ENCODE results near the gene RFX1. TPM values are rescaled to one million over a fixed set of nuclear protein-coding genes. Genes with fewer than 3 reads are reported as not detected.

The RFX1 gene
- total and polyA plus RNA-seq, 2 experiments from 2014 or later: 8.9 to 11.8 TPM

- no peak overlapping the region for H2AFZ ChIP-seq
- no peak for TF ChIP-seq REST (IDR thresholded peaks at IDR 0.05; ENCODE audit: unreplicated experiment)
- TF ChIP-seq JUNB (IDR thresholded peaks at IDR 0.05; ENCODE audit: unreplicated experiment): no peak
- no peak for TF ChIP-seq EZH2phosphoT487 (IDR thresholded peaks at IDR 0.05; ENCODE audit: unreplicated experiment)
- no peak for TF ChIP-seq EZH2 (IDR thresholded peaks at IDR 0.05; ENCODE audit: low read depth, unreplicated experiment)
- no peak for TF ChIP-seq CREB1 (CRISPR knock-in tag; IDR thresholded peaks at IDR 0.05; ENCODE audit: low read depth)
These were observed 8.5 kb downstream of the RFX1 start for GRCh38 chr19:13997631-13997962.

DNA sequence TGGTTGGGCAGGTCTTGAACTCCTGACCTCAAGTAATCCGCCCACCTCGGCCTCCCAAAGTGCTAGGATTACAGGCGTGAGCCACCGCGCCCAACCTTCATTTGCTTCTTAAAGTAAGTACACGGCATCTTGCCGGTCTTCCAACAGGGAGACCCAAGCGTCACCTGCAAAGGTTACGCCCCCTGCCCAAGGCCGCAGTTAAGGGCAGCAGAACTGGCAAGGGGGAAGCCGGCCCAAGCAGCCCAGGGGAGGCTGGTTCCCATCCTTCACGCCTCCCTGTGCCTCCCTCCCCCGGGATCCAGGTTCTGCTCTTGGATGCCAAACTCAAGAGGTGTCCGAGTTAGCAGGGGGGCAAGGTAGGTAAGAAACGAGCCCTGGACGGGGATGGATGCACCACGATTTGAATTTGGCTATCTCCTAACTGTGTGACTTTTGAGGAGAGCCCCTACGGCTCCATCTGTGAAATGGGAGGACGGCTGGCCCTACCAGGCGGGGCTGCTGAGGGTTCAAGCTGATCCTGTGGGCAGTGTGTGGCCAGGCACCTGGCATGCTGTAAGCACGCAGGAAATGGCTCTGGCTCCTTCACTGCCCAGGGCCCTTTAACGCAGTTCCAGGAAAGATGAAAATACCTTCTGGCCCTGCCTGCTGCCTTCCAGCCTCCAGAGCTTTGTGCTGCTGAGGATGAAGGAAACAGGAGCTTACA is 9.0 kb downstream of the RFX1 start:
- H3F3A ChIP-seq (replicated peaks; ENCODE audit: low read depth): 0 out of 2 replicates have a peak, but pooled peaks cover 3% of the 10 kb centered on the region
- H3K27me3 ChIP-seq (ENCODE audit: insufficient read depth): no peaks in the 10 kb centered on the region
- Mint-ChIP-seq H3K27me3 (ENCODE audit: insufficient read depth, low read depth, poor library complexity) (no peaks in the 10 kb centered on the region), H3K4me1 (no peaks in the 10 kb centered on the region), H3K9me3 (peaks cover 20% of the 10 kb centered on the region; the same call in 2 of the 3 replicates), H3K27ac (no peak overlapping the region), H3K4me3 (no peak overlapping the region), H3K36me3 (ENCODE audit: low read depth) (peaks cover 36% of the 10 kb centered on the region; the same call in 2 of the 3 replicates)
- H3K9me2 ChIP-seq (ENCODE audit: insufficient read depth): no peaks in the 10 kb centered on the region
- TF ChIP-seq NANOG (IDR thresholded peaks at IDR 0.05; ENCODE audit: borderline replicate concordance) (no peak), EZH2phosphoT487 (IDR thresholded peaks at IDR 0.05; ENCODE audit: unreplicated experiment) (no peak)
- no peak overlapping the region for H3K4me3 ChIP-seq
- no peak overlapping the region for H3K27ac ChIP-seq (ENCODE audit: low read depth)
- H4K20me1 ChIP-seq (replicated peaks; ENCODE audit: insufficient read depth): no peaks in the 10 kb centered on the region
- ATAC-seq (no peak), DNase-seq (ENCODE audit: low spot score) (no peak)
- no peaks in the 10 kb centered on the region for H3K4me1 ChIP-seq (ENCODE audit: insufficient read depth)
- 0 out of 2 replicates have a peak, but pooled peaks cover 6% of the 10 kb centered on the region for H3K36me3 ChIP-seq (ENCODE audit: insufficient read depth)
- H2AFZ ChIP-seq: no peak overlapping the region
- H3K4me2 ChIP-seq: no peak overlapping the region
- H3K79me2 ChIP-seq (replicated peaks; ENCODE audit: insufficient read depth): peaks cover 26% of the 10 kb centered on the region

More at GRCh38 chr19:13997631-13997962, 8.5 kb downstream of the RFX1 start:
- H3K9me2 ChIP-seq (ENCODE audit: insufficient read depth): no peaks in the 10 kb centered on the region
- no peak for ATAC-seq
- H3K4me1 ChIP-seq (ENCODE audit: insufficient read depth): no peaks in the 10 kb centered on the region
- H3K36me3 Mint-ChIP-seq (ENCODE audit: low read depth): peaks cover 34% of the 10 kb centered on the region; the same call in 2 of the 3 replicates
- H3K27me3 ChIP-seq (ENCODE audit: insufficient read depth): no peaks in the 10 kb centered on the region
- no peak overlapping the region for H3K4me3 Mint-ChIP-seq
- H3K36me3 ChIP-seq (ENCODE audit: insufficient read depth): 0 out of 2 replicates have a peak, but pooled peaks cover 6% of the 10 kb centered on the region
- no peak overlapping the region for H3K4me2 ChIP-seq
- peaks cover 27% of the 10 kb centered on the region for H3K79me2 ChIP-seq (replicated peaks; ENCODE audit: insufficient read depth)
- 0 out of 2 replicates have a peak, but pooled peaks cover 3% of the 10 kb centered on the region for H3F3A ChIP-seq (replicated peaks; ENCODE audit: low read depth)
- H3K4me1 Mint-ChIP-seq: 0 out of 3 replicates have a peak, but pooled peaks cover 3% of the 10 kb centered on the region
- DNase-seq (ENCODE audit: low spot score): no peak
- H3K27ac Mint-ChIP-seq: no peak overlapping the region
- no peak overlapping the region for H3K4me3 ChIP-seq
- H4K20me1 ChIP-seq (replicated peaks; ENCODE audit: insufficient read depth): no peaks in the 10 kb centered on the region
- H3K9me3 Mint-ChIP-seq: peaks cover 20% of the 10 kb centered on the region; the same call in 2 of the 3 replicates
- no peak overlapping the region for H3K27ac ChIP-seq (ENCODE audit: low read depth)
- H3K27me3 Mint-ChIP-seq (ENCODE audit: insufficient read depth, low read depth, poor library complexity): no peaks in the 10 kb centered on the region
